HG03045 (cell line): Measurements from ENCODE around the gene COL4A3.

Experiments
- ATAC-seq: cut with Tn5 transposase; IDR thresholded peaks from one replicate; pipeline ENCODE4 v1.9.1; 2021; ENCODE audit warnings: mild to moderate bottlenecking, moderate library complexity; ENCODE audit not compliant: unreplicated experiment

Gene COL4A3

DNA sequence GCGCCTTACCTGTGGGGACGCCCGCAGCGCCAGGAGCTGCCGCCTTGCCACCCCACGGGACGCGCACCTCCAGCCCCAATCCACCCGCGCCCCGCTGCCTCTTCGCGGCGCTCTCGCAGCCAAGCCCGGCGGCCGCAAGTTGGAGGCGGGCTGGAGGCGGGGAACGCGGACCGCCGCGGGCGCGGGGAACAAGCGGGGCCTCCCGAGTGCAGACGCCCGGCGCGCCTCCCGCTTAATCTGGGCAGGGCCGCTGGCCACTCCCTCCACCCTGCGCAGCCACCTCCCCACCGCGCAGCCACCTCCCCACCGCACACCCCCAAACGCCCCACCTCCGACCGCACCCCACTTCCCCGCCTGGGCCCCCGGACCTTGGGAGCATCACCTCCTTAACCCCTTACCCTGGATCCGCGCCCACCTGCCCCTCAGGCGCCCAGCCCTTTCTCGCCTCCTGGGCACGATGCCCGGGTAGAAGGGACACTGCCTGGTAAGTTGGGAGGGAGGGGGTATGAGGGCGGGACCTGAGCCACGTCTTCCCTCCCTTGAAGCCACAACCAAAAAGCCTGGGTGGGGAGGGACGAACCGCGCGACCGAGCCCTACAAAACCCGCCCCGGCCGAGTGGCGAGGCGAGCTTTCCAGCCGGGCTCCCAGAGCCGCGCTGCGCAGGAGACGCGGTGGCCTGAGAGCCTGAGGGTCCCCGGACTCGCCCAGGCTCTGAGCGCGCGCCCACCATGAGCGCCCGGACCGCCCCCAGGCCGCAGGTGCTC is at the start of gene COL4A3, which contains the start of gene COL4A4:
Gene COL4A3 (plus strand): TSS at position 627 of the 765 bp plus-strand sequence. CDS start 103 bp downstream, at position 730.
Gene COL4A4 (minus strand): TSS at position 208 of the 765 bp plus-strand sequence. CDS start 16,722 bp downstream, outside the sequence.
- ATAC-seq: peak; percentile 67

DNA sequence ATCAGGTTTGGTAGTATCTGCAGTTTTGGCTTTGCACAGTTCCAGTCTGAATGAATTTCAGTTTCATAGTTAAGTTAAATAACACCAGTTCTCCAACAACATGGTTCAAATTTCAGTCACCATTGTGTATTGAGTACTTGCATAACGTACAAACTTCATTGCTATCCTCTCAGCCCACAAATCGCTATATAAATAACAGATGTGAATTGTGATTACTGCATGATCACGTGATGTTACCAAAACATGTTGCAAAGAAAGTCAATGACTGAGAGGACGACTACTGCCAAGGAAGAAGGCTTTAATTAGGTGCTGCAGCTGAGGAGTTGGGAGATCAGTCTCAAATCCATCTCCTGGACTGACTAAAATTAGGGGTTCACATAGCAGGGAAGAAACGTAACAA is 48.7 kb upstream of the COL4A3 start:
- ATAC-seq: no peak

DNA sequence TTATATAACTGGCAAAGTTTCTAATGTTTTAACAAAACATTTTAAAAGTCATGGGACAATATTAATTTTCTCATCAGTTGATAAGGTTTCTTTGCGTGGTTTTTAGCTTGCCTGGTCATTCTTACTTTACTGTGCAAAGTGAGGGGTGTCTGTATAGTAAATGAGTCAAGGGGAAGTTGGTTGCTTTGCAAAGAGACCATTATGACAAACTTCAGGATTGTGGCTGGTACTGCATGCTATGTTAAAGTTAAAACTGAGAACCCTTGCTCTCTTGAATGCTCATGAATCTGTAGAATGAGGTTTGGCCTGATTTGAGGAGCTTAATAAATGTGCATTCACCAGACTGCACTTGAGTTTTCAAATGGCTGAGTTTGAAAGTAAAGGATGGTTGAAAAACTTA is 47.4 kb upstream of the COL4A3 start:
- ATAC-seq: no peak

DNA sequence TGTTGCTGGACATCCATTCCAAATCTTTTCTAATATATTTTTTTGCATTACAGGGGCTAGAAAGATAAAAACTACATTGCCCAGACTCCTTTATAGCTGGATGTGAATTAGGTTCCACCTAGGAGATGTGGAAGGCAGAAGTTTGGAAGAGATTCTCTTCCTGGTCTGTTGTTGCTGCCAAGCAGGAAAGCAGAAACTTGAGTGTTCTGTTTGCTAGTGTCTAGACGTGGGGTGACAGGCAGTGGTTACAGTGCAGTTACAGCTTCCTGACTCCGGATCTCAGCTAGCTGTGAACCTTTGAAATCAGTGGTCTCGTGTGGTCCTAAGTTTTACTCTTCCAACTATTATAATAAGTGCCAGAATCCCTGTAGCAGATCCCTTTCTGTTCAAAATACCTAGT is 46.6 kb upstream of the COL4A3 start:
- ATAC-seq: no peak

DNA sequence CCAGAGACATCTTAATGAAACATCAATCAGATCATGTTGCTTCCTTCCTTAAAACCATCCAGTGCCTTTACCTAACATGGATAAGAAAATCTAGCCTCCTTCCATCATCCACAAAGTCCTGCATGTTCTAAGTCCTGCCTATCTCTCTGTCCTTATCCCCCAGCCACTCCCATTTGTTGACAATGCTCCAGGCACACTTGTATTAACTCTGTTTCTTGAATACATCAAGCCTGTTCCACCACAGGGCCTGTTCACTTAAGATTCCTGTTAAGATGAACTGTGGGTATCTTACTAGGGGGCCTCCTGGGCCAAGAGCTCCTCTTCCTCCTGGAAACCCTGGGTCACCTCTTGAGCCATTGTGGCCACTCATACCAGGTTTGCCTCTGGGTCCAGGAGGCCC is 46.1 kb upstream of the COL4A3 start:
- no peak for ATAC-seq

DNA sequence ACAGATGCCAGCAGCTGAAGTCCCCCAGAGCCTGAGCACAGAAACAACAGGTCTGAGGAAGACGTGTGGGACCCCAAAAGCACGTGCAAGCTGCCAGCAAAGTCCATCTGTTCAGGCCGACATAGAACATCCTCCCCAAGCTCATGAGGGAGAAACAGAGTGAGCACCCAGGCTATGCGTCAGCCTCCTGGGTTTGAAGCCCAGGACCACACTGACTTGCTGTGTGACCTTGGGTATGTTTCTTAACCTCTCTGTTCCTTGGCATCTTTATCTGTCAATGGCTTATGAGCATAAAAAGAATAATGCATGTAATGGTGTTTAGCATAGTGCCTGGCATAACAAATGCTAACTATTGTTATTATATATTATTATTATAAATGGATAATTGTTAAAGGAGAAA is 40.7 kb upstream of the COL4A3 start:
- ATAC-seq: no peak

- ATAC-seq: no peak
Measured at GRCh38 chr2:227124811-227125210, 39.6 kb upstream of the COL4A3 start.

GRCh38 chr2:227125506-227125905 is 38.9 kb upstream of the COL4A3 start:
- no peak for ATAC-seq

DNA sequence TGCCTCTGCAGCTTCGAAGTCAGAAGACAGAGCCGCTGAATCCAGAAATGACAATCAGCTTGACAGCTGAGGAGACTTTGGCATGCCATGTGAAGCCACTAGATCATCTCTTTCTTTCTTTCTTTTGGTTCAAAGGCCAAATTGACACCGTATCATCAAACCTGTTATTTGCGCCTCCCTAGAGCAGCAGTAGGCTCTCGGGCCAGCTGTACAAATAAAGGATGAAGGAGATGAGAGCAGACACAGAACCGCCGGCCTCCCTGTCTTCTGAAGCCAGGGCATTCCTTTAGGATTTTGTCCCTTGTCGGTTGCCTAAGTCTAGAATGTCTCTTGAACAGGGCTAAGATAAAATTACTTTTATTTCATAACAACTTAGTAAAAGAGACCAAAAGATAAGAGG is 37.2 kb upstream of the COL4A3 start:
- no peak for ATAC-seq

- no peak for ATAC-seq
Measured at GRCh38 chr2:227130636-227131035, 33.8 kb upstream of the COL4A3 start.

- ATAC-seq: no peak
Measured at GRCh38 chr2:227132986-227133385, 31.4 kb upstream of the COL4A3 start.

DNA sequence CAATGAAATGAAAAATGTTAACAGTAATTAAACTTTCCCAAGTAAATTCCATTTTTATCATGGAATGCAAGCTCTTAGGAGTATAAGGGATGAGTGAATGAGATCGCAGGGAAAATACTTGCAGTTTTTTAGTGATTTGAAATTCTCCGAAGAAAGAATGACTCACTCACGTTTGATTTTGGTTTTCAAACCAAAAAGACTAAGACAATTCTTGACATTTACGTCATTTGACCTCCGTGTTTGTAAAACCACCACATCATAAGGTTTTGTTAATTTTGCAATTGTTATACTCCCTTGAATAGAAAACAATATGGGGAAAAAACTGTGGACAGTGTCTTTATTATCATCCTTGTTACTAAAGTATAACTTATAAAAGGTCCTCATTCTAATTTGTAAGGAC is 29.8 kb upstream of the COL4A3 start:
- ATAC-seq: no peak

DNA sequence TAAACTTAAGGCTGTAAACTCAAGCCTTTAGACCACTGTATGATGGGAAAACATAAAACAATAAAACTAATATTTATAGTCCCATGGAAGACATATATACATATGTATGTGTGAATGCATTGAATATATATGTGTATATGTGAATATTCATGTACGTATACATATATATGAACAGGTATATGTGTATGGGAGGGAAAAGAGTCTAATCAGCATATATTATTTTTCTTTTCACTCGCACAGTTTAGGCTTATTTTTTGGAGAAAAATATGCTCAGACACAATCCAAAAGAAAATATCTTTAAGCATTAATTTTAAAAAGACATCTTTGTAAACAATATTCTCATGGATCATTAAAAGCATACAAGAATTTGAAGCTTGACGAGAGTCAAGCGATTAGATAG is 23.1 kb upstream of the COL4A3 start:
- no peak for ATAC-seq

GRCh38 chr2:227143895-227144294 is 20.5 kb upstream of the COL4A3 start:
- ATAC-seq: no peak

- ATAC-seq: no peak
Measured at GRCh38 chr2:227146456-227146855, 18.0 kb upstream of the COL4A3 start.

GRCh38 chr2:227147023-227147422 is 17.4 kb upstream of the COL4A3 start:
- no peak for ATAC-seq

- no peak for ATAC-seq
Measured at GRCh38 chr2:227148106-227148505, 16.3 kb upstream of the COL4A3 start.

DNA sequence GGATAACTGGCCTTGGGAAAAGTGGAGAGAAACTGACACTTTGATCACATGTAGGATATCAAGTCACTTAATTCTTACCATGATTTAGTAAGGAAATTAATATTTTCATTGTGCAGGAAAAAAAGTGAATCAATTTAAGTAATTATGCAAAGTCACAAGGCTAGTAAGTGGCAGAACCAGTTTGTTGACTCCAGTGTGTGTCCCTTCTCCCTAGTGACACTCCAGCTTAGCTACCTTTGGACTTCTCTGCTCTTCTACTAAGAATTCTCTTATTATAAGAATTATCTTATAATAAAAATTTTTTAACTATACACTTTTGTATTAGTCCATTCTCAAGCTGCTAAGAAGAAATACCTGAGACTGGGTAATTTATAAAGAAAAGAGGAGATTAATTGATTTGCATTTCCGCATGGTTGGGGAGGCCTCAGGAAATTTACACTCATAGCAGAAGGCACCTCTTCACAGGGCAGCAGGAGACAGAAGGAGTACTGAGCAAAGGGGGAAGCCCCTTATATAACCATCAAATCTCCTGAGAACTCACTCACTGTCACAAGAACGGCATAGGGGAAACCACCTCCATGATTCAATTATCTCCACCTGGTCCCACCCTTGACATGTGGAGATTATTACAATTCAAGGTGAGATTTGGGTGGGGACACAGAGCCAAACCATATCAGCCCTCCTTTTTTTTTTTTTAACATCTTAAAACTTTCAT is 14.0 kb upstream of the COL4A3 start:
- no peak for ATAC-seq

DNA sequence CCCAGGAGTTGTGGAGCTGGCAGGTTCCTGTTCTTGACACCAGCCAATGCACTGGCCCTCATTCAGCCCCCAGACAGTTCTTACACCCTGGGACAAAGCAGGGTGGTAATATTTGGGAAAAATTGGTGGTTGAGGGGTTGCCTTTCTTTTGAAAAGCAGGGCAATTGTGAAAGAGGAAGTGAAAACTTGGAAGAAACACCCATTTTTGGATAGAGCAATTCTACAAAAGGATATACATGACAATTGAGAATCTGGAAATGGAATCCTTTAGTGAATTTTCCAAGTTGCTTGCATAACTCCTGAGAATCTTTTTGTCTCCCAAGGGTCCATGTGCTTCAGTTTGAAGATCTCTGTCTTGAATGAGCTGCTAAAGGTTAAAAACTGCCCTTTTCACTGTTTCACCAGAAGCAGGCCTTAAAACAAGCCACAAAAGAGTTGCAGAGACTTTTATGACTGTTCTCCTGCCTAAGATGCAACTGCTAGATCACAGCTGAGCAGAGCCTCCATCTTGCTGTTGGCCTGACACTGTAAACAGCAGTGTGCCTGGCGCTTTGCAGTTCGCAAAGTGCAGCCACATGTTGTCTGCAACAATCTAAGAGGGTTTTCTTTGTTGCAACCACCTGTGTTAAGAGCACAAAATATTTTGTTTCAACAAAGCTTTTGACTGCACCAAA is 12.2 kb upstream of the COL4A3 start:
- no peak for ATAC-seq

- ATAC-seq: no peak
Measured at GRCh38 chr2:227153307-227153706, 11.1 kb upstream of the COL4A3 start.

GRCh38 chr2:227153758-227154486 is 10.5 kb upstream of the COL4A3 start:
- no peak for ATAC-seq
